ENCODE results near the gene WIPF1.

The WIPF1 gene

DNA sequence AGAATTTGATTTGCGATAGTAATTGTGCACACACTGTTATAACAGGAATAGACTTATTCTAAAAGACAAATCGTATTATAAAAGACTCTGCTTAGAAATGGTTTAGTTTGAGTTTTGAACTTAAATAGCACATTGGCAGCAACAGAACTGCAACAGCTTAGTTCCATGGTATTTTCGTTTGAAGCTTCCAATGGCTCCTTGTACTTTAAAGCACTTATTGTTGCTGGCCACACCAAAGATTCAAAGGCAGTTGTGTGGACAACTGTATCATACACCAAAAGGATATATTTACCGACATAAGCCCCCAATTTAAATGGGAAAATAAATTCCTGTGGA is 627 bp downstream of the WIPF1 start:
- H3K27ac ChIP-seq: no peak overlapping the region

DNA sequence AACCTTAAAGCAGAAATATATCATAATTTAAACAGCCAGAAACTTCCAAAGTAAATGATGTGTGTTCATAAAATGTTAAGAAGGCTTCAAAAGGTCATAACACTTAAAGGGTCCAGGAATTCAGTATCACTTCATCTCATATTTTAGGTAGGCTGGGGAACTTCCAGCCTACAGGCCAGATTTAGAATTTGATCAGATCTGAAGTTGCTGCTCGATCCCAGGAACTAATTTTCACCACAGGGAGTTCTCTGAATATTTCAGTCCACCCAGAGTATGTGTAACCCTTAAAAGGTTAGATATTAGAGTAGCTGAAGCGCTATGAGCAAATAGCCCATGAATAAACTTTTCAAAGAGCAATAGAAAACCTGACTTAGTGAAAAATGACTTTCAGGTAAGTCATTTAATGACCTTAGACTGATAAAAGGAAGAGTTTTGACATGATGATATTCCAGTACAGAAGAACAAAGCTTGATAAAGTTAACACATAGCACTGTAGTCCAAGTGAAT is 1.7 kb downstream of the WIPF1 start:
- TF ChIP-seq, protein P1, sequence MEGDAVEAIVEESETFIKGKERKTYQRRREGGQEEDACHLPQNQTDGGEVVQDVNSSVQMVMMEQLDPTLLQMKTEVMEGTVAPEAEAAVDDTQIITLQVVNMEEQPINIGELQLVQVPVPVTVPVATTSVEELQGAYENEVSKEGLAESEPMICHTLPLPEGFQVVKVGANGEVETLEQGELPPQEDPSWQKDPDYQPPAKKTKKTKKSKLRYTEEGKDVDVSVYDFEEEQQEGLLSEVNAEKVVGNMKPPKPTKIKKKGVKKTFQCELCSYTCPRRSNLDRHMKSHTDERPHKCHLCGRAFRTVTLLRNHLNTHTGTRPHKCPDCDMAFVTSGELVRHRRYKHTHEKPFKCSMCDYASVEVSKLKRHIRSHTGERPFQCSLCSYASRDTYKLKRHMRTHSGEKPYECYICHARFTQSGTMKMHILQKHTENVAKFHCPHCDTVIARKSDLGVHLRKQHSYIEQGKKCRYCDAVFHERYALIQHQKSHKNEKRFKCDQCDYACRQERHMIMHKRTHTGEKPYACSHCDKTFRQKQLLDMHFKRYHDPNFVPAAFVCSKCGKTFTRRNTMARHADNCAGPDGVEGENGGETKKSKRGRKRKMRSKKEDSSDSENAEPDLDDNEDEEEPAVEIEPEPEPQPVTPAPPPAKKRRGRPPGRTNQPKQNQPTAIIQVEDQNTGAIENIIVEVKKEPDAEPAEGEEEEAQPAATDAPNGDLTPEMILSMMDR (conservative IDR thresholded peaks at IDR 0.05): no peak
- H3K27ac ChIP-seq: no peak overlapping the region

More for the DNA sequence above, 627 bp downstream of the WIPF1 start:
- TF ChIP-seq, protein P1 (conservative IDR thresholded peaks at IDR 0.05): no peak

DNA sequence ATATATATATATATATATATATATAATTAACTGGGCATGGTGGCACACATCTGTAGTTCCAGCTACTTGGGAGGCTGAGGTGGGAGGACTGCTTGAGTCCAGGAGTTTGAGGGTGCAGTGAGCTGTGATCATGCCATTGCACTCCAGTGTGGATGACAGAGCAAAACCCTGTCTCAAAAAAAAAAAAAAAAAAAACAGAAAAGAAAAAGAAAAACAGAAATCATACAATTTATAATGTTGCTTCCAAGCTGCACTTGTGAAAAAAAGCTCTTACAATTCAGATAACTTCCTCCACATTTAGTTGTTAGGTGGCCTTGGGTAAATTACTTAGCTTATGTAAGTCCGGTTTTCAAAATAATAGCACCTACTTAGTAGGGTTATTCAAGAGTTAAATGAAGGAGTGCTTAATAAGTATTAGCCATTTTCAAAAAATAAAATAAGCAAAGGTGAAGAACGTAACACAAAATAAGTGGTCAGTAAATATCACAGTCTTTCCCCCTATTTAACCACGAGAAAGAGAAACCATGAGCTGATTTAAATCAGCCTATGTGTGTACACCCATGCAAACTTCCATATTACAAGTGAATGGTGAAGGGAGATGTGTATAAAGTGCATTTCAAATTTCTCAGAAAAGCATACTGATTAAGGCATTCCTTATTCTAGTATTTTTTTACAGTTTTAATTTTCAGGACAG is 2.3 kb downstream of the WIPF1 start:
- no peak overlapping the region for H3K27ac ChIP-seq
- TF ChIP-seq, protein P1 (conservative IDR thresholded peaks at IDR 0.05): no peak

DNA sequence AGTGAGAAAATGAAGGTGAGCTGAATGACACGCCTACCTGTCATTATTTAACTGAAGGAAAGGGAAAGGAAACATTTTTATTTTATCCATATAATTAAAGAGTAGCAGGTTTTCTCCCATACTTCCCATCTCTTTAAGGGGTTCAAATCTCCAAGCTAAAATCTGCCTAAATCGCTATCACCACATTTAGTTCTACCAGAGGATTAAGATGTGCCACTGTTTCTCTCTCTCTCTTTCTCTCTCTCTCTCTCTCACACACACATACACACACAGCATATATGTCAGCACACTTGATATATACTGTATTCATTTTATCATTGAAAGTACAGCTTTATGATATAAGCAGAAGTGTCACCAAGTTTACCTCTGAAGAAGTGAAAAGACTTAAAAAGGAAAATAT is 3.1 kb downstream of the WIPF1 start:
- H3K27ac ChIP-seq: no peak overlapping the region
- TF ChIP-seq, protein P1 (conservative IDR thresholded peaks at IDR 0.05): no peak

DNA sequence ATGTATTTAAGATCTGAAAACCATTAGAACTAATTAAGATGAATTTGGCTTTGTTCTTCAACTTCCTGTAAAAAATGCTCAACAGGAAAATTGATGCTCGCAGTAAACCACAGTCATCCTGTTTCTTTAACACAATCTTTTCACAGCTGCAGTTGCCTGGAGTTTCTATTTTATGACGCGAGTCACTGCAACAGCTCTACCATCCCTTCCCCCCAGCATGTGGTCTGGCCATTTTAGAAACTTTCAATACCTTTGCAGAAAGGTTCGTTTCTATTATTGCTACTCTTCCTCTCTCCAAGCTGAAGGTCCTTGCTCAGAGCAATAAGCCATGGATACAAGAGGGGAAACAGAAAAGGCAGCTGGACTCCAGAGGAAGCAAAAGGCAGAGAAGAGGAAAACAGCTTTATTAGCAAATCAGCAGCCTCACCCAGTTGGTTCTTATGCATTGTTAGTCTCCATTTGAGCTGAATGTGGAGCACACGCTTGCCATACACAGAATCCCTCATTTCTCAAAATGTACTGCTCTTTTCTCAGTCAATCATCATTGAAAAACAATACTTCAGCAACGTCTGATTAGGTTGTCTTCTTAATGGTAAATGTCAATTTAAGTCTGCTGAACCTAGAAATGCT is 3.9 kb downstream of the WIPF1 start:
- TF ChIP-seq, protein P1 (conservative IDR thresholded peaks at IDR 0.05): no peak

DNA sequence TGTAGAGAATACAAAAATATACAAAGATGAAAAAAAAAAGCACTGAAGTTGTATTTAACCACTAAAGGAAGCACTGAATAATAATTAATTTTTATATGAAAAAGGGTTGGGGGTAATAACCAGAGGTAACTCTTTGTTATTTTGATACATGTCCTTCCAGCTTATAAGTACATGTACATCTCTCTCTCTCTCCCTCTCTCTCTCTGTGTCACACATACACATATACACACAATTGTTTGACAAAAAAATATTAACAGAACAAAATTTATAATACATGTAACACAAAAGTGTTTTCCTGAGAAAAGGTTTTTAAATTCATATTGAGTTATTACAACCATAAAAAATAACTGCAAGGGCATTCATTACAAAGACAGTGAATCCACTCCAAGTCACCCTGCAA is 4.6 kb downstream of the WIPF1 start:
- no peak overlapping the region for H3K27ac ChIP-seq
- TF ChIP-seq, protein P1 (conservative IDR thresholded peaks at IDR 0.05): no peak

More for the DNA sequence above, 3.9 kb downstream of the WIPF1 start:
- H3K27ac ChIP-seq: no peak overlapping the region

DNA sequence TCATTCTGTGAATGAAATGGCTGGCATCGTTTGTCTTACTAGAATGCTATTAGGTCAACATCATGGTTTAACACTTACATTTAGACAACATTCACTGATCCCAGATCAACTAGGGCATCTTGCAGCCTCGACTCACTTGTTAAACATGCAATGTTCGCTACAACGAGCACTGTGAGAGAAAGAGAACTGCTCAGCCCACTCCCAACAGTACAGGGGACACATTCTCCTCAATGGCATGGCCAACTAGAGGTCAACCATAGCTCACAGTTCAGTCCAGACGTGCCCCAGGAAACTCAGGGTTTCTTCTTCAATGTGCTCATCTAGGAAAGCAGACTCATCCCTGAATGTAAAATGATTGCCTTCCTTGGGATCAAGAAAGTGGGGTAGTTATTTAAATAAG is 5.9 kb downstream of the WIPF1 start:
- TF ChIP-seq, protein P1 (conservative IDR thresholded peaks at IDR 0.05): no peak
- no peak overlapping the region for H3K27ac ChIP-seq

All from VCaP (cell line).